HL-60/S4 treated with retinoic acid at 250 ng/mL for 4 days and 3 days (cell line): ENCODE results near the gene VWA2.

Experiments used
- in situ Hi-C: fragments of 300-500 bp; cut with MboI; formaldehyde crosslinking; loops from 2 replicates; pipeline ENCODE4 v1.7.0; 2022; ENCODE audit warnings: low sequenced_read_pairs

The VWA2 gene

GRCh38 chr10:114239117-114239993, at the start of gene VWA2:
Gene VWA2, plus strand, starts transcription at chr10:114239254. Its CDS starts 9,460 bp downstream, at chr10:114248714.
- in situ Hi-C loops: no loop called here

GRCh38 chr10:114189700-114190099, 49.4 kb upstream of the VWA2 start:
- in situ Hi-C loops: no loop called here

GRCh38 chr10:114195079-114195478, 44.0 kb upstream of the VWA2 start:
- in situ Hi-C loops: no loop called here

- in situ Hi-C loops: no loop called here
Observed at GRCh38 chr10:114199239-114199638, 39.8 kb upstream of the VWA2 start.

- in situ Hi-C loops: no loop called here
Observed at GRCh38 chr10:114202812-114203211, 36.2 kb upstream of the VWA2 start.

GRCh38 chr10:114206902-114207301, 32.2 kb upstream of the VWA2 start:
- in situ Hi-C loops: no loop called here

GRCh38 chr10:114207349-114207748, 31.7 kb upstream of the VWA2 start:
- in situ Hi-C loops: no loop called here

- in situ Hi-C loops: no loop called here
Observed at GRCh38 chr10:114208351-114208750, 30.7 kb upstream of the VWA2 start.

- in situ Hi-C loops: no loop called here
Observed at GRCh38 chr10:114212153-114212552, 26.9 kb upstream of the VWA2 start.

- in situ Hi-C loops: no loop called here
Observed at GRCh38 chr10:114215033-114215432, 24.0 kb upstream of the VWA2 start.

- in situ Hi-C loops: no loop called here
Observed at GRCh38 chr10:114220281-114220680, 18.8 kb upstream of the VWA2 start.

GRCh38 chr10:114221235-114221634, 17.8 kb upstream of the VWA2 start:
- in situ Hi-C loops: no loop called here

GRCh38 chr10:114223066-114223465, 16.0 kb upstream of the VWA2 start:
- in situ Hi-C loops: no loop called here

- in situ Hi-C loops: no loop called here
Observed at GRCh38 chr10:114228156-114228555, 10.9 kb upstream of the VWA2 start.

- in situ Hi-C loops: no loop called here
Observed at GRCh38 chr10:114232561-114233176, 6.4 kb upstream of the VWA2 start.

GRCh38 chr10:114233482-114233881, 5.6 kb upstream of the VWA2 start:
- in situ Hi-C loops: no loop called here

GRCh38 chr10:114234132-114234531, 4.9 kb upstream of the VWA2 start:
- in situ Hi-C loops: no loop called here

- in situ Hi-C loops: no loop called here
Observed at GRCh38 chr10:114239994-114240345, 916 bp downstream of the VWA2 start.

- in situ Hi-C loops: no loop called here
Observed at GRCh38 chr10:114242235-114242634, 3.2 kb downstream of the VWA2 start.

- in situ Hi-C loops: no loop called here
Observed at GRCh38 chr10:114243661-114244060, 4.6 kb downstream of the VWA2 start.

- in situ Hi-C loops: no loop called here
Observed at GRCh38 chr10:114244126-114244525, 5.1 kb downstream of the VWA2 start.

- in situ Hi-C loops: no loop called here
Observed at GRCh38 chr10:114245121-114245791, 6.2 kb downstream of the VWA2 start.
